Activated T-cell treated with anti-CD3 and anti-CD28 coated beads, Interleukin-2, amount 50 U/mL, for 4 hours (primary cell): ENCODE measurements around the gene IPO9. TPM values are rescaled to one million over a fixed set of nuclear protein-coding genes. Genes with fewer than 3 reads are reported as not detected.
A peak's percentile ranks its signal among the peaks of the same experiment; 100 is the strongest.

ENCODE experiments used
- ATAC-seq, 2 donors: fragments of 200-7000 bp; cut with Tn5 transposase; one replicate each; pipeline ENCODE4 v1.10.0; 2021
- DNase-seq: peaks from one replicate; pipeline ENCODE4 v3.0.0-alpha.2; 2020
- H3K27me3 Mint-ChIP-seq: one replicate; pipeline ENCODE4 v1.8.0; 2021; ENCODE audit warnings: low read depth, mixed read lengths
- H3K36me3 Mint-ChIP-seq: one replicate; pipeline ENCODE4 v1.8.0; 2022; ENCODE audit warnings: mixed read lengths; ENCODE audit not compliant: insufficient read depth
- H3K4me1 Mint-ChIP-seq: one replicate; pipeline ENCODE4 v1.8.0; 2021; ENCODE audit warnings: low read depth, mixed read lengths
- H3K4me3 Mint-ChIP-seq: one replicate; pipeline ENCODE4 v1.8.0; 2021; ENCODE audit warnings: mild to moderate bottlenecking, moderate library complexity, mixed read lengths
- H3K9me3 Mint-ChIP-seq: one replicate; pipeline ENCODE4 v1.8.0; 2021; ENCODE audit warnings: mixed read lengths
- total RNA-seq, 3 donors: library from RNA; stranded (reverse); gene quantifications; one replicate each; pipeline ENCODE4 v1.2.1, GENCODE V29; 2021

The IPO9 gene
- total RNA-seq = 10 to 100 TPM; 45.4 to 48.3 (median 46.9) TPM

DNA sequence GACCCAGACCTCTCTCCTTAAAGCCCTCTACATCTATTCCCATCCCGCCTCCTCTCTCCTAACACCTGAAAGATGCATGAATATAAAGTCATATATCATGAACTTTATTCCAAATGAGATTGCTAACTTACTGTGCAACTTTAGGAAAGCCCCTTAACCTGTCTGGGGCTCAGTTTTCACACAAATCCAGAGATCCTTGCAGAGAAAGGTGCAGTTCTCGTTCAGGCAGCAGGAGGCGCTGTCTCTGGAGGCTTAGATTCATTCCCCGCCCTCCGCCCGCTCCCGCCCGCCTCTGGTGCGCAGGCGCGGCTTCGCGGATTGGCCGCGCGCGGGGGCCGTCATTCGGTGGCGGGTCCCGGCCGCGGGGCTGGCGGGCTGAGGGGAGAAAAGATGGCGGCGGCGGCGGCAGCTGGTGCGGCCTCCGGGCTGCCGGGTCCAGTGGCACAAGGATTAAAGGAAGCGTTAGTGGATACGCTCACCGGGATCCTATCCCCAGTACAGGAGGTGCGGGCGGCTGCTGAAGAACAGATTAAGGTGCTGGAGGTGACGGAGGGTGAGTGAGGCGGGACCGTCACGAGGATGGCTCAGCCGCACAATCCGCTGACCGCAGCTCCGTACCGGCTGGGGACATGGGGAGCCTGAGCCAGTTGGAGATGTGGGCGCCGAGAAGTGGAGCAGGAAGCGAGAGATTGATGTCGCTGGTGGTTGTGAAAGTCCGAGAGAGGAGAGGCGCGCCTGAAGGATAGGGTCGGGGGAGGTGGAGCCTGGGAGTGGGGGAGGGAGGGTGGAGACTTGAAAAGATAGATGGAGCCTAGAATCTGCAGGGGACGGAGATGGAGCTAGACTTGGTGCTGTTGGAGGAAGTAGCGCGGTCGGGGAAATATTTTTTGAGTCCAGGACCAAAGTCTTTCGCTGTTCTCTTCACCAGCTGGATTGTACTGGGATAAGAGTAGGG, at the start of gene IPO9:
IPO9 (plus strand) TSS at position 338 of the 955 bp plus-strand sequence; CDS start at position 391, 53 bp downstream.
- H3K27me3 Mint-ChIP-seq = no peaks in the 10 kb centered on the region
- peak; percentile 94 for DNase-seq
- peaks cover 3% of the 10 kb centered on the region for H3K36me3 Mint-ChIP-seq
- H3K4me1 Mint-ChIP-seq = peaks cover 39% of the 10 kb centered on the region
- H3K9me3 Mint-ChIP-seq = no peaks in the 10 kb centered on the region
- peak within 1 kb of the TSS; percentile 99 for H3K4me3 Mint-ChIP-seq
- peak; percentile 95 for ATAC-seq

DNA sequence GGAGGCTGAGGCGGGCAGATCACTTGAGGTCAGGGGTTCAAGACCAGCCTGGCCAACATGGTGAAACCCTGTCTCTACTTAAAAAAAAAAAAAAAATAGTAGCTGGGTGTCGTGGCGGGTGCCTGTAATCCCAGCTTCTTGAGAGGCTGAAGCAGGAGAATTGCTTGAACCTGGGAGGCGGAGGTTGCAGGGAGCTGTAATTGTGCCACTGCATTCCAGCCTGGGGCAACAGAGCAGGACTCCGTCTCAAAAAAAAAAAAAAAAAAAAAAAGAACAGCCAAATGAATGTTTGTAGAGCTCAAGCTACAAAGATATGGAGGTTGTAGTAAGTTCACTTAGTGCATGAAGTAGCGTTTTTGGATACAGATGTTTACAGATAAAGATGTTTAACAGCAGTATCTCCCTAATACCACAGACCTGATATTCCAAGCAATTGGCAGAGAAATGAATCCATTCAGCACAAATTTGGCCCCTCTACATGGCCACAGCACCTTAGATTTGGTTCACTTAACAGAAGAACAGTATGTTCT, 49.5 kb upstream of the IPO9 start:
- no peaks in the 10 kb centered on the region for H3K4me1 Mint-ChIP-seq
- DNase-seq (no peak), ATAC-seq (no peak)
- H3K4me3 Mint-ChIP-seq = no peak overlapping the region
- peaks cover 4% of the 10 kb centered on the region for H3K36me3 Mint-ChIP-seq
- no peaks in the 10 kb centered on the region for H3K9me3 Mint-ChIP-seq
- H3K27me3 Mint-ChIP-seq = no peaks in the 10 kb centered on the region

- no peak overlapping the region for H3K4me3 Mint-ChIP-seq
- no peak for ATAC-seq
- H3K4me1 Mint-ChIP-seq = no peaks in the 10 kb centered on the region
- no peak for DNase-seq
- H3K36me3 Mint-ChIP-seq = peaks cover 8% of the 10 kb centered on the region
- H3K27me3 Mint-ChIP-seq = no peaks in the 10 kb centered on the region
- H3K9me3 Mint-ChIP-seq = no peaks in the 10 kb centered on the region
Observed at GRCh38 chr1:201780952-201781351, 48.0 kb upstream of the IPO9 start.

DNA sequence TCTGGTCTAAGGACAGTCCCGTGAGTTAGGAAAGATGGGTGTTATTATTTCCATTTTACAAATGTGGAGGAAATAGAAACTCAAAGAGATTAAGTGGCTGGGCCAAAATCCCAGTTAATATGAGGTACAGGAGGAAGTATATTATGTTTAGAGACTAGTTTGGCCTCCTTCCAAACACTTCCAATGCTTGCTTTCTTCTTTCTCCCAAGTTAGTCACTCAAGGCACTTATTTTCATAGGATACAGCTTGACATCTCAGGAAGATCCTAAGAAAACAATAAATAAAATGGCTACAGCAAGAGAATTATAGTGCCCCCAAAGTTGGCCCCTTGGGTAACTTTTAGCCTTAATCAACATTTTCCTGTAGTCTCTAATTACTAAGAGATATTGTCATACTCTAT, 47.5 kb upstream of the IPO9 start:
- Mint-ChIP-seq H3K4me3 (no peak overlapping the region), H3K9me3 (no peaks in the 10 kb centered on the region), H3K36me3 (peaks cover 8% of the 10 kb centered on the region), H3K27me3 (no peaks in the 10 kb centered on the region), H3K4me1 (no peaks in the 10 kb centered on the region)
- DNase-seq (no peak), ATAC-seq (no peak)

GRCh38 chr1:201782353-201782752, 46.6 kb upstream of the IPO9 start:
- ATAC-seq = no peak
- Mint-ChIP-seq H3K4me1 (no peaks in the 10 kb centered on the region), H3K36me3 (peaks cover 8% of the 10 kb centered on the region)

GRCh38 chr1:201783058-201783457, 45.9 kb upstream of the IPO9 start:
- no peak for DNase-seq
- H3K4me1 Mint-ChIP-seq = no peaks in the 10 kb centered on the region
- H3K9me3 Mint-ChIP-seq = no peaks in the 10 kb centered on the region
- no peak for ATAC-seq
- no peak overlapping the region for H3K4me3 Mint-ChIP-seq
- peaks cover 8% of the 10 kb centered on the region for H3K36me3 Mint-ChIP-seq
- H3K27me3 Mint-ChIP-seq = no peaks in the 10 kb centered on the region

More at GRCh38 chr1:201782353-201782752, 46.6 kb upstream of the IPO9 start:
- no peak overlapping the region for H3K4me3 Mint-ChIP-seq
- no peaks in the 10 kb centered on the region for H3K9me3 Mint-ChIP-seq
- H3K27me3 Mint-ChIP-seq = no peaks in the 10 kb centered on the region
- no peak for DNase-seq

GRCh38 chr1:201783572-201783971, 45.4 kb upstream of the IPO9 start:
- Mint-ChIP-seq H3K4me3 (no peak overlapping the region), H3K27me3 (no peaks in the 10 kb centered on the region), H3K4me1 (no peaks in the 10 kb centered on the region), H3K36me3 (peaks cover 8% of the 10 kb centered on the region), H3K9me3 (no peaks in the 10 kb centered on the region)
- ATAC-seq (no peak), DNase-seq (no peak)

- Mint-ChIP-seq H3K9me3 (no peaks in the 10 kb centered on the region), H3K4me3 (no peak overlapping the region), H3K36me3 (peaks cover 8% of the 10 kb centered on the region), H3K27me3 (no peaks in the 10 kb centered on the region), H3K4me1 (no peaks in the 10 kb centered on the region)
- no peak for DNase-seq
- no peak for ATAC-seq
Observed at GRCh38 chr1:201785291-201785690, 43.7 kb upstream of the IPO9 start.

DNA sequence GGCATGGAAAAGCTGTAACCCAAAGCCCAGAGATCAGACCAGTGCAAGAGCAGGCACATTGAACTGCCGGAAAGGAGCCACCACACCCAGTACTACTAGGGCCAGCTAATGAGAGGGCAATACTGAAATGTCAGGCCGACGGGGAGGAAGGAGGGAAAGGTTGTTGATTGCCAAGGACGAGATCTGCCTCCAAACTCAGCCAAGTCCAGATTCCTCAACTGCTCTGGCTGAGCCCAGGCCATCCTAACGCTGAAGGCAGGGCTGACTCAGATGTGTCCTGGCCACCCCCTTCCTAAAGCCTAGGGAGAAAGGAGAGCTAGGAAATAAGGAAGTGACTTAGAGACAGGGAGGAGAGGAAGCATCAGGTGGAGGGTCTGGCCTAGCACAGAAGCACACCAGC, 42.1 kb upstream of the IPO9 start:
- H3K9me3 Mint-ChIP-seq = no peaks in the 10 kb centered on the region
- no peak for ATAC-seq
- no peak overlapping the region for H3K4me3 Mint-ChIP-seq
- no peak for DNase-seq
- peaks cover 8% of the 10 kb centered on the region for H3K36me3 Mint-ChIP-seq
- no peaks in the 10 kb centered on the region for H3K4me1 Mint-ChIP-seq
- no peaks in the 10 kb centered on the region for H3K27me3 Mint-ChIP-seq

GRCh38 chr1:201788296-201788695, 40.7 kb upstream of the IPO9 start:
- Mint-ChIP-seq H3K27me3 (no peaks in the 10 kb centered on the region), H3K9me3 (no peaks in the 10 kb centered on the region), H3K4me1 (no peaks in the 10 kb centered on the region), H3K36me3 (peaks cover 3% of the 10 kb centered on the region), H3K4me3 (no peak overlapping the region)
- ATAC-seq (no peak), DNase-seq (no peak)

- H3K36me3 Mint-ChIP-seq = peaks cover 3% of the 10 kb centered on the region
- no peaks in the 10 kb centered on the region for H3K27me3 Mint-ChIP-seq
- ATAC-seq (no peak), DNase-seq (no peak)
- H3K4me1 Mint-ChIP-seq = no peaks in the 10 kb centered on the region
- H3K9me3 Mint-ChIP-seq = no peaks in the 10 kb centered on the region
- H3K4me3 Mint-ChIP-seq = no peak overlapping the region
Observed at GRCh38 chr1:201789245-201789644, 39.7 kb upstream of the IPO9 start.

- Mint-ChIP-seq H3K36me3 (peaks cover 1% of the 10 kb centered on the region), H3K27me3 (no peaks in the 10 kb centered on the region), H3K9me3 (no peaks in the 10 kb centered on the region), H3K4me3 (no peak overlapping the region), H3K4me1 (no peaks in the 10 kb centered on the region)
- DNase-seq (no peak), ATAC-seq (no peak)
Observed at GRCh38 chr1:201790261-201790660, 38.7 kb upstream of the IPO9 start.

DNA sequence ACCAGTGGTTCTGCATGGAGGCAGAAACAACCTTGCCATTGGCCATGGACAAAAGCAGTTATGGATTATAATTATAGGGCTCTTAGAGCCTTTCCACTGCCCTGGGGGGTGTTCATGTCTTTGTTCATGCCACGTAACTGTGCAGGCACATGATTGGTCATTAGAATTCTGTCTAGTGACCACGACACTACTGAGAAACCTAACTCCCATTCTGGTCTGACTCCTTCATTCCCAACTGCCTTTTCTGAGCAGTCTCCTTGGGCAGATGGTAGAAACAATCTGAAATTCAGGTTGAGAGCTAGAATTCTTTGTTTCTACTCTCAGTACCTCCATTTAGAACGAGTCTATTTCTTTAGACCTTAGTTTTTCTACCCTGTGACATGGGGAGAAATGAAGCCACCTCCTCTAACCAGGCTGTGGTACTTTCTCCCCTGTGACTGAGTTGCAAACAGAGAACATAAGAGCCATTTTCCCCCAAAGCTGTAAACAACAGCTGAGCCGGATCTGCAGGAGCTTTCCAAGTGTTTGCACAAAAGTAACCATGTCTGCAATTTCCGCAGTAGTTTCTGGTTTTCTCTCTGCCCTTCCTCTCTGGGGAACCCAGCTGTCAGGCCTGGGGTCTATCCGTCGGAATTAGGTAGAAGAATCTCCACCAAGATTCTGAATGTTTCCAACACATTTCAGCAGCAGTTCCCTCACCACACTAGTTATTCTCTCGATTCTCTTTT, 37.7 kb upstream of the IPO9 start:
- H3K4me3 Mint-ChIP-seq = no peak overlapping the region
- DNase-seq = no peak
- peaks cover 2% of the 10 kb centered on the region for H3K36me3 Mint-ChIP-seq
- H3K9me3 Mint-ChIP-seq = no peaks in the 10 kb centered on the region
- H3K4me1 Mint-ChIP-seq = no peaks in the 10 kb centered on the region
- ATAC-seq = no peak
- H3K27me3 Mint-ChIP-seq = no peaks in the 10 kb centered on the region

DNA sequence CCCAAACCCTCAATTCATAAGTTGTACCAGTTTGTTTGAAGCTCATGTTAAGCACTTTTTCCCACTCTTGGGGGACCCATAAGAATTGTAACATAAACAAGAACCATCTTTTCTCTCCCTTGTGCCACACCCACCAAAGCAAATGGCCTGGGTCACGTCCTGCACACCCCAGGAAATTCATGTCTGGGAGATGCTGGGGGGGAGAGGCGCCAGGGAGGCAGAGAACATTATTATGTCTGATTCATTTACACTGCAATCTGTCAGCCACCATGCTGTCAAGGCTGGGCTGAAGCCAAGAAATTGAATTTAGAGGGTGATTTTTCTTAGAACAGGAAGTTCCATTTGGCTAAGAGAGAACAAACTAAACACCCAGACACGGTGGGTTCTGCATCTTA, 37.2 kb upstream of the IPO9 start:
- no peaks in the 10 kb centered on the region for H3K4me1 Mint-ChIP-seq
- no peak overlapping the region for H3K4me3 Mint-ChIP-seq
- H3K9me3 Mint-ChIP-seq = no peaks in the 10 kb centered on the region
- no peak for DNase-seq
- peaks cover 4% of the 10 kb centered on the region for H3K36me3 Mint-ChIP-seq
- ATAC-seq = no peak
- no peaks in the 10 kb centered on the region for H3K27me3 Mint-ChIP-seq
